ENCODE data around the gene SH2D5. TPM values are rescaled to one million over a fixed set of nuclear protein-coding genes. Genes with fewer than 3 reads are reported as not detected.

Gene SH2D5
- polyA plus RNA-seq, 2 of the 4 experiments (the other 2 are of a cell fraction): 3.2 to 7.2 TPM

GRCh38 chr1:20696397-20697333 is 35.8 kb downstream of the SH2D5 start:
- Histone ChIP-seq H3K4me3 (peak overlapping the region; percentile 48), H3K9me3 (no peaks in the 10 kb centered on the region), H3K4me1 (peaks cover 28% of the 10 kb centered on the region), H3K4me2 (peak overlapping the region; percentile 79), H3K27ac (peak overlapping the region; percentile 97)
- ATAC-seq: peak; percentile 94
- ChIA-PET CTCF (interaction anchor here (0.6 to 5.0 kb wide), 44 partner anchors 8 to 895 kb away, joined by 3 to 55 read pairs (median 4); partner anchors contain the start of genes DDOST, HP1BP3 and KIF17), POLR2A (interaction anchor here (0.6 to 1.3 kb wide), 6 partner anchors 21 to 499 kb away, joined by 3 to 9 read pairs (median 4); partner anchors contain the start of genes DDOST, HP1BP3 and KIF17)
- DNase-seq (ENCODE audit: low read depth in 1 of 2, low spot score in 1 of 2): peak; percentile 87 to 89
- FAIRE-seq: no peak
- 57% methylated on average over 1 of the region's 46 CpGs for WGBS (ENCODE audit: missing lambda C conversion rate)
- TF ChIP-seq BCL3 (IDR thresholded peaks at IDR 0.05): no peak
- TF ChIP-seq ZC3H11A (IDR thresholded peaks at IDR 0.05): no peak
- TF ChIP-seq SREBF2 (IDR thresholded peaks at IDR 0.05): no peak
- no peak for TF ChIP-seq ESRRA (IDR thresholded peaks at IDR 0.05; ENCODE audit: borderline replicate concordance, low read length)
- no peak for TF ChIP-seq RCOR1 (IDR thresholded peaks at IDR 0.05; ENCODE audit: low read depth, low read length)
- no peak for TF ChIP-seq FOXS1 (CRISPR knock-in tag; IDR thresholded peaks at IDR 0.05)
- no peak for TF ChIP-seq RFX5 (IDR thresholded peaks at IDR 0.05)
- TF ChIP-seq NPAS2 (CRISPR knock-in tag; IDR thresholded peaks at IDR 0.05; ENCODE audit: borderline replicate concordance): peak; percentile 38; the same call in 1 of the 2 replicates
- no peak for TF ChIP-seq EP300 (IDR thresholded peaks at IDR 0.05)
- peak; percentile 92 for TF ChIP-seq MAX (IDR thresholded peaks at IDR 0.05)
- no peak for TF ChIP-seq HOXA7 (CRISPR knock-in tag; IDR thresholded peaks at IDR 0.05)
- TF ChIP-seq ELK1 (IDR thresholded peaks at IDR 0.05; ENCODE audit: low read depth, low read length): no peak
- TF ChIP-seq RAD21 (conservative IDR thresholded peaks at IDR 0.05 in 1 of 2, IDR thresholded peaks at IDR 0.05 in 1 of 2): peak; percentile 81 to 96
- peak; percentile 74; the same call in 1 of the 2 replicates for TF ChIP-seq KDM5A (IDR thresholded peaks at IDR 0.05)
- TF ChIP-seq RNF2 (IDR thresholded peaks at IDR 0.05; ENCODE audit: borderline replicate concordance, low read depth): no peak
- no peak for TF ChIP-seq ATOH8 (CRISPR knock-in tag; IDR thresholded peaks at IDR 0.05; ENCODE audit: low read depth)
- peak; percentile 81 for TF ChIP-seq CTCF (IDR thresholded peaks at IDR 0.05)
- TF ChIP-seq GATA3 (IDR thresholded peaks at IDR 0.05; ENCODE audit: borderline replicate concordance): peak; percentile 30; the same call in 1 of the 2 replicates
- TF ChIP-seq MYC (IDR thresholded peaks at IDR 0.05; ENCODE audit: borderline replicate concordance, low read length): no peak
- TF ChIP-seq FOSL2 (IDR thresholded peaks at IDR 0.05): no peak
- no peak for TF ChIP-seq FOSL2 (CRISPR knock-in tag; IDR thresholded peaks at IDR 0.05)
- no peak for TF ChIP-seq TFCP2L1 (CRISPR knock-in tag; IDR thresholded peaks at IDR 0.05)
- TF ChIP-seq HOXB5 (CRISPR knock-in tag; IDR thresholded peaks at IDR 0.05): no peak
- 0 out of 2 replicates have a peak, but pooled peaks have one; percentile 57 for TF ChIP-seq E2F6 (IDR thresholded peaks at IDR 0.05; ENCODE audit: borderline replicate concordance, low read depth)
- no peak for TF ChIP-seq FOSB (CRISPR knock-in tag; IDR thresholded peaks at IDR 0.05)
- no peak for TF ChIP-seq POLR2A (IDR thresholded peaks at IDR 0.05; ENCODE audit: low read length)
- no peak for TF ChIP-seq HOXB13 (CRISPR knock-in tag; IDR thresholded peaks at IDR 0.05; ENCODE audit: low read depth)
- no peak for TF ChIP-seq CBX2 (IDR thresholded peaks at IDR 0.05; ENCODE audit: borderline replicate concordance, low read depth)
- no peak for TF ChIP-seq EHMT2 (IDR thresholded peaks at IDR 0.05; ENCODE audit: low read depth)
- peak; percentile 97 for TF ChIP-seq BHLHE40 (IDR thresholded peaks at IDR 0.05; ENCODE audit: low read depth, low read length)
- TF ChIP-seq JUNB (IDR thresholded peaks at IDR 0.05): no peak
- 0 out of 2 replicates have a peak, but pooled peaks have one; percentile 60 for TF ChIP-seq MAZ (IDR thresholded peaks at IDR 0.05; ENCODE audit: borderline replicate concordance, low read depth, low read length)
- TF ChIP-seq PHF8 (IDR thresholded peaks at IDR 0.05; ENCODE audit: borderline replicate concordance, low read depth): no peak
- TF ChIP-seq ZNF302 (CRISPR knock-in tag; IDR thresholded peaks at IDR 0.05): no peak

All from A549 (cell line).